Daoy (cell line): ENCODE results near the gene TOGARAM2. TPM values are rescaled to one million over a fixed set of nuclear protein-coding genes. Genes with fewer than 3 reads are reported as not detected.

ENCODE experiments used
- DNase-seq: peaks from one replicate; pipeline ENCODE4 v3.0.0-alpha.2; 2015; ENCODE audit warnings: low read depth
- total RNA-seq: library from RNA; depleted of rRNA; stranded (reverse); fragments of >200 nt; shearing (Covaris generic); gene quantifications from 2 replicates; pipeline ENCODE4 v1.2.3, GENCODE V29; 2014; rRNA removed

TOGARAM2 gene
- 0.29 TPM in 1 of 2 replicates, not detected in the other for total RNA-seq

GRCh38 chr2:28981016-28981441 is at the start of gene TOGARAM2:
TOGARAM2 (plus strand) TSS chr2:28981298; CDS start chr2:28994835, 13,537 bp downstream.
- no peak for DNase-seq

- DNase-seq, result no peak
Observed at GRCh38 chr2:28934769-28935168, 46.3 kb upstream of the TOGARAM2 start.

GRCh38 chr2:28941008-28941407 is 40.1 kb upstream of the TOGARAM2 start:
- no peak for DNase-seq

GRCh38 chr2:28944535-28945248 is 36.4 kb upstream of the TOGARAM2 start:
- DNase-seq, result no peak

GRCh38 chr2:28948160-28948559 is 32.9 kb upstream of the TOGARAM2 start:
- no peak for DNase-seq

- DNase-seq, result no peak
Observed at GRCh38 chr2:28949190-28949589, 31.9 kb upstream of the TOGARAM2 start.

- no peak for DNase-seq
Observed at GRCh38 chr2:28949617-28950305, 31.3 kb upstream of the TOGARAM2 start.

GRCh38 chr2:28950941-28951630 is 30.0 kb upstream of the TOGARAM2 start:
- DNase-seq, result no peak

GRCh38 chr2:28951910-28952835 is 28.9 kb upstream of the TOGARAM2 start:
- no peak for DNase-seq

- no peak for DNase-seq
Observed at GRCh38 chr2:28952836-28953211, 28.3 kb upstream of the TOGARAM2 start.

GRCh38 chr2:28955467-28955866 is 25.6 kb upstream of the TOGARAM2 start:
- DNase-seq, result no peak

- DNase-seq, result peak; percentile 40
Observed at GRCh38 chr2:28956415-28956826, 24.7 kb upstream of the TOGARAM2 start.

GRCh38 chr2:28956890-28957289 is 24.2 kb upstream of the TOGARAM2 start:
- DNase-seq, result peak; percentile 24

- DNase-seq, result peak; percentile 62
Observed at GRCh38 chr2:28958689-28959088, 22.4 kb upstream of the TOGARAM2 start.

GRCh38 chr2:28960401-28960800 is 20.7 kb upstream of the TOGARAM2 start:
- no peak for DNase-seq

GRCh38 chr2:28962505-28962904 is 18.6 kb upstream of the TOGARAM2 start:
- DNase-seq, result no peak

- no peak for DNase-seq
Observed at GRCh38 chr2:28970464-28971160, 10.5 kb upstream of the TOGARAM2 start.

- DNase-seq, result no peak
Observed at GRCh38 chr2:28972778-28973335, 8.2 kb upstream of the TOGARAM2 start.

- DNase-seq, result no peak
Observed at GRCh38 chr2:28974252-28974651, 6.8 kb upstream of the TOGARAM2 start.

- DNase-seq, result no peak
Observed at GRCh38 chr2:28975671-28976070, 5.4 kb upstream of the TOGARAM2 start.

- peak; percentile 94 for DNase-seq
Observed at GRCh38 chr2:28976584-28976983, 4.5 kb upstream of the TOGARAM2 start.
